Hematopoietic multipotent progenitor cell treated with erythropoietin and hydrocortisone succinate and interleukin-3 and kit ligand, for 17 days (in vitro differentiated cells): ENCODE data around the gene NOS3.

Experiments
- DNase-seq: peaks from one replicate; pipeline ENCODE4 v3.0.0-alpha.2; 2015; ENCODE audit warnings: low spot score

The NOS3 gene

GRCh38 chr7:150990416-150991186 lies at the start of gene NOS3:
NOS3 (plus strand) TSS chr7:150991017; CDS start chr7:150993804, 2,787 bp downstream.
- no peak for DNase-seq

GRCh38 chr7:150941351-150942000 lies 49.3 kb upstream of the NOS3 start:
- DNase-seq: no peak

GRCh38 chr7:150942001-150942590 lies 48.7 kb upstream of the NOS3 start:
- no peak for DNase-seq

GRCh38 chr7:150942591-150943452 lies 48.0 kb upstream of the NOS3 start:
- DNase-seq: no peak

GRCh38 chr7:150943453-150943814 lies 47.4 kb upstream of the NOS3 start:
- DNase-seq: no peak

- DNase-seq: no peak
Measured at GRCh38 chr7:150944066-150945042, 46.5 kb upstream of the NOS3 start.

GRCh38 chr7:150945171-150945852 lies 45.5 kb upstream of the NOS3 start:
- DNase-seq: no peak

GRCh38 chr7:150945853-150946420 lies 44.9 kb upstream of the NOS3 start:
- no peak for DNase-seq

- no peak for DNase-seq
Measured at GRCh38 chr7:150946421-150947240, 44.2 kb upstream of the NOS3 start.

GRCh38 chr7:150947241-150947745 lies 43.5 kb upstream of the NOS3 start:
- DNase-seq: no peak

- no peak for DNase-seq
Measured at GRCh38 chr7:150947761-150948651, 42.8 kb upstream of the NOS3 start.

GRCh38 chr7:150948791-150949251 lies 42.0 kb upstream of the NOS3 start:
- no peak for DNase-seq

GRCh38 chr7:150949564-150949963 lies 41.3 kb upstream of the NOS3 start:
- DNase-seq: no peak

GRCh38 chr7:150949971-150950491 lies 40.8 kb upstream of the NOS3 start:
- no peak for DNase-seq

GRCh38 chr7:150950496-150951180 lies 40.2 kb upstream of the NOS3 start:
- no peak for DNase-seq

- DNase-seq: no peak
Measured at GRCh38 chr7:150951181-150951520, 39.7 kb upstream of the NOS3 start.

- no peak for DNase-seq
Measured at GRCh38 chr7:150951521-150951920, 39.3 kb upstream of the NOS3 start.
